ENCODE data around the gene SMARCC1. TPM values are rescaled to one million over a fixed set of nuclear protein-coding genes. Genes with fewer than 3 reads are reported as not detected.

Gene SMARCC1
- total RNA-seq, 1 experiment from 2014 or later: 249 TPM

- no peak overlapping the region for H3K4me3 Mint-ChIP-seq
- DNase-seq (ENCODE audit: low spot score) (no peak), ATAC-seq (no peak)
- H3K4me1 Mint-ChIP-seq: no peaks in the 10 kb centered on the region
- peaks cover 60% of the 10 kb centered on the region for H3K36me3 Mint-ChIP-seq
- H3K27ac Mint-ChIP-seq: no peak overlapping the region
- H3K27me3 Mint-ChIP-seq (ENCODE audit: low read depth): no peaks in the 10 kb centered on the region
- H3K9me3 Mint-ChIP-seq: no peaks in the 10 kb centered on the region
- TF ChIP-seq GTF2I (CRISPR knock-in tag; conservative IDR thresholded peaks at IDR 0.05) (no peak), ZNF396 (CRISPR knock-in tag; IDR thresholded peaks at IDR 0.05; ENCODE audit: borderline replicate concordance) (no peak), IRF1 (CRISPR knock-in tag; IDR thresholded peaks at IDR 0.05) (no peak), SOX15 (CRISPR knock-in tag; IDR thresholded peaks at IDR 0.05) (no peak), ZNF317 (CRISPR knock-in tag; IDR thresholded peaks at IDR 0.05; ENCODE audit: borderline replicate concordance, low read depth) (no peak), ATF1 (CRISPR knock-in tag; IDR thresholded peaks at IDR 0.05) (no peak), FOXK1 (CRISPR knock-in tag; IDR thresholded peaks at IDR 0.05) (no peak), JUN (CRISPR knock-in tag; IDR thresholded peaks at IDR 0.05) (no peak), RORB (CRISPR knock-in tag; IDR thresholded peaks at IDR 0.05) (no peak), ZNF232 (CRISPR knock-in tag; IDR thresholded peaks at IDR 0.05) (no peak), ZNF219 (CRISPR knock-in tag; IDR thresholded peaks at IDR 0.05; ENCODE audit: borderline replicate concordance) (no peak), SP1 (CRISPR knock-in tag; conservative IDR thresholded peaks at IDR 0.05) (no peak), FOXP1 (CRISPR knock-in tag; IDR thresholded peaks at IDR 0.05; ENCODE audit: borderline replicate concordance) (no peak)
- TF ChIP-seq, protein P1, sequence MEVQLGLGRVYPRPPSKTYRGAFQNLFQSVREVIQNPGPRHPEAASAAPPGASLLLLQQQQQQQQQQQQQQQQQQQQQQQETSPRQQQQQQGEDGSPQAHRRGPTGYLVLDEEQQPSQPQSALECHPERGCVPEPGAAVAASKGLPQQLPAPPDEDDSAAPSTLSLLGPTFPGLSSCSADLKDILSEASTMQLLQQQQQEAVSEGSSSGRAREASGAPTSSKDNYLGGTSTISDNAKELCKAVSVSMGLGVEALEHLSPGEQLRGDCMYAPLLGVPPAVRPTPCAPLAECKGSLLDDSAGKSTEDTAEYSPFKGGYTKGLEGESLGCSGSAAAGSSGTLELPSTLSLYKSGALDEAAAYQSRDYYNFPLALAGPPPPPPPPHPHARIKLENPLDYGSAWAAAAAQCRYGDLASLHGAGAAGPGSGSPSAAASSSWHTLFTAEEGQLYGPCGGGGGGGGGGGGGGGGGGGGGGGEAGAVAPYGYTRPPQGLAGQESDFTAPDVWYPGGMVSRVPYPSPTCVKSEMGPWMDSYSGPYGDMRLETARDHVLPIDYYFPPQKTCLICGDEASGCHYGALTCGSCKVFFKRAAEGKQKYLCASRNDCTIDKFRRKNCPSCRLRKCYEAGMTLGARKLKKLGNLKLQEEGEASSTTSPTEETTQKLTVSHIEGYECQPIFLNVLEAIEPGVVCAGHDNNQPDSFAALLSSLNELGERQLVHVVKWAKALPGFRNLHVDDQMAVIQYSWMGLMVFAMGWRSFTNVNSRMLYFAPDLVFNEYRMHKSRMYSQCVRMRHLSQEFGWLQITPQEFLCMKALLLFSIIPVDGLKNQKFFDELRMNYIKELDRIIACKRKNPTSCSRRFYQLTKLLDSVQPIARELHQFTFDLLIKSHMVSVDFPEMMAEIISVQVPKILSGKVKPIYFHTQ (CRISPR knock-in tag; IDR thresholded peaks at IDR 0.05): no peak
- TF ChIP-seq, protein P2, sequence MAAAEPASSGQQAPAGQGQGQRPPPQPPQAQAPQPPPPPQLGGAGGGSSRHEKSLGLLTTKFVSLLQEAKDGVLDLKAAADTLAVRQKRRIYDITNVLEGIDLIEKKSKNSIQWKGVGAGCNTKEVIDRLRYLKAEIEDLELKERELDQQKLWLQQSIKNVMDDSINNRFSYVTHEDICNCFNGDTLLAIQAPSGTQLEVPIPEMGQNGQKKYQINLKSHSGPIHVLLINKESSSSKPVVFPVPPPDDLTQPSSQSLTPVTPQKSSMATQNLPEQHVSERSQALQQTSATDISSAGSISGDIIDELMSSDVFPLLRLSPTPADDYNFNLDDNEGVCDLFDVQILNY (CRISPR knock-in tag; IDR thresholded peaks at IDR 0.05): no peak
- TF ChIP-seq, protein P3, sequence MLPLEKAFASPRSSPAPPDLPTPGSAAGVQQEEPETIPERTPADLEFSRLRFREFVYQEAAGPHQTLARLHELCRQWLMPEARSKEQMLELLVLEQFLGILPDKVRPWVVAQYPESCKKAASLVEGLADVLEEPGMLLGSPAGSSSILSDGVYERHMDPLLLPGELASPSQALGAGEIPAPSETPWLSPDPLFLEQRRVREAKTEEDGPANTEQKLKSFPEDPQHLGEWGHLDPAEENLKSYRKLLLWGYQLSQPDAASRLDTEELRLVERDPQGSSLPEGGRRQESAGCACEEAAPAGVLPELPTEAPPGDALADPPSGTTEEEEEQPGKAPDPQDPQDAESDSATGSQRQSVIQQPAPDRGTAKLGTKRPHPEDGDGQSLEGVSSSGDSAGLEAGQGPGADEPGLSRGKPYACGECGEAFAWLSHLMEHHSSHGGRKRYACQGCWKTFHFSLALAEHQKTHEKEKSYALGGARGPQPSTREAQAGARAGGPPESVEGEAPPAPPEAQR (CRISPR knock-in tag; IDR thresholded peaks at IDR 0.05): no peak
- TF ChIP-seq, protein P4, sequence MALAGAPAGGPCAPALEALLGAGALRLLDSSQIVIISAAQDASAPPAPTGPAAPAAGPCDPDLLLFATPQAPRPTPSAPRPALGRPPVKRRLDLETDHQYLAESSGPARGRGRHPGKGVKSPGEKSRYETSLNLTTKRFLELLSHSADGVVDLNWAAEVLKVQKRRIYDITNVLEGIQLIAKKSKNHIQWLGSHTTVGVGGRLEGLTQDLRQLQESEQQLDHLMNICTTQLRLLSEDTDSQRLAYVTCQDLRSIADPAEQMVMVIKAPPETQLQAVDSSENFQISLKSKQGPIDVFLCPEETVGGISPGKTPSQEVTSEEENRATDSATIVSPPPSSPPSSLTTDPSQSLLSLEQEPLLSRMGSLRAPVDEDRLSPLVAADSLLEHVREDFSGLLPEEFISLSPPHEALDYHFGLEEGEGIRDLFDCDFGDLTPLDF (CRISPR knock-in tag; IDR thresholded peaks at IDR 0.05): no peak
- POLR2A ChIA-PET: no interaction called here
- CTCF ChIA-PET: no interaction called here
Observed at GRCh38 chr3:47714606-47715005, 67.1 kb downstream of the SMARCC1 start.

GRCh38 chr3:47713655-47714054 is 68.0 kb downstream of the SMARCC1 start:
- DNase-seq (ENCODE audit: low spot score) (no peak), ATAC-seq (no peak)
- Mint-ChIP-seq H3K4me1 (no peaks in the 10 kb centered on the region), H3K27ac (no peak overlapping the region), H3K36me3 (peaks cover 64% of the 10 kb centered on the region), H3K4me3 (no peak overlapping the region), H3K9me3 (no peaks in the 10 kb centered on the region), H3K27me3 (ENCODE audit: low read depth) (no peaks in the 10 kb centered on the region)
- ChIA-PET POLR2A (interaction anchor here (0.6 kb wide), 1 partner anchor 20 kb away, joined by 5 read pairs; no protein-coding TSS in a partner anchor), CTCF (no interaction called here)
- no peak for TF ChIP-seq SP1 (CRISPR knock-in tag; conservative IDR thresholded peaks at IDR 0.05)
- TF ChIP-seq, protein P5, sequence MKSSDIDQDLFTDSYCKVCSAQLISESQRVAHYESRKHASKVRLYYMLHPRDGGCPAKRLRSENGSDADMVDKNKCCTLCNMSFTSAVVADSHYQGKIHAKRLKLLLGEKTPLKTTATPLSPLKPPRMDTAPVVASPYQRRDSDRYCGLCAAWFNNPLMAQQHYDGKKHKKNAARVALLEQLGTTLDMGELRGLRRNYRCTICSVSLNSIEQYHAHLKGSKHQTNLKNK (CRISPR knock-in tag; IDR thresholded peaks at IDR 0.05): no peak
- TF ChIP-seq CBFB (CRISPR knock-in tag; IDR thresholded peaks at IDR 0.05; ENCODE audit: low read depth): no peak
- TF ChIP-seq ZBTB21 (CRISPR knock-in tag; IDR thresholded peaks at IDR 0.05; ENCODE audit: borderline replicate concordance): no peak
- TF ChIP-seq SMAD3 (CRISPR knock-in tag; IDR thresholded peaks at IDR 0.05; ENCODE audit: borderline replicate concordance): no peak
- no peak for TF ChIP-seq ATF1 (CRISPR knock-in tag; IDR thresholded peaks at IDR 0.05)
- no peak for TF ChIP-seq ZNF121 (CRISPR knock-in tag; IDR thresholded peaks at IDR 0.05)
- no peak for TF ChIP-seq ZNF396 (CRISPR knock-in tag; IDR thresholded peaks at IDR 0.05; ENCODE audit: borderline replicate concordance)
- TF ChIP-seq ZNF219 (CRISPR knock-in tag; IDR thresholded peaks at IDR 0.05; ENCODE audit: borderline replicate concordance): no peak
- TF ChIP-seq NFYB (CRISPR knock-in tag; conservative IDR thresholded peaks at IDR 0.05; ENCODE audit: low read depth): no peak
- TF ChIP-seq ZNF138 (CRISPR knock-in tag; conservative IDR thresholded peaks at IDR 0.05): no peak
- TF ChIP-seq IRF1 (CRISPR knock-in tag; IDR thresholded peaks at IDR 0.05): no peak
- TF ChIP-seq SOX15 (CRISPR knock-in tag; IDR thresholded peaks at IDR 0.05): no peak
- TF ChIP-seq MYBL2 (CRISPR knock-in tag; IDR thresholded peaks at IDR 0.05): no peak
